GM18511 (cell line): ENCODE measurements around the gene ZBTB24.
A peak's percentile ranks its signal among the peaks of the same experiment; 100 is the strongest.

ENCODE experiments used
- ATAC-seq: cut with Tn5 transposase; IDR thresholded peaks from one replicate; pipeline ENCODE4 v1.9.1; 2021; ENCODE audit warnings: mild to moderate bottlenecking, moderate library complexity; ENCODE audit not compliant: unreplicated experiment

Gene ZBTB24

DNA sequence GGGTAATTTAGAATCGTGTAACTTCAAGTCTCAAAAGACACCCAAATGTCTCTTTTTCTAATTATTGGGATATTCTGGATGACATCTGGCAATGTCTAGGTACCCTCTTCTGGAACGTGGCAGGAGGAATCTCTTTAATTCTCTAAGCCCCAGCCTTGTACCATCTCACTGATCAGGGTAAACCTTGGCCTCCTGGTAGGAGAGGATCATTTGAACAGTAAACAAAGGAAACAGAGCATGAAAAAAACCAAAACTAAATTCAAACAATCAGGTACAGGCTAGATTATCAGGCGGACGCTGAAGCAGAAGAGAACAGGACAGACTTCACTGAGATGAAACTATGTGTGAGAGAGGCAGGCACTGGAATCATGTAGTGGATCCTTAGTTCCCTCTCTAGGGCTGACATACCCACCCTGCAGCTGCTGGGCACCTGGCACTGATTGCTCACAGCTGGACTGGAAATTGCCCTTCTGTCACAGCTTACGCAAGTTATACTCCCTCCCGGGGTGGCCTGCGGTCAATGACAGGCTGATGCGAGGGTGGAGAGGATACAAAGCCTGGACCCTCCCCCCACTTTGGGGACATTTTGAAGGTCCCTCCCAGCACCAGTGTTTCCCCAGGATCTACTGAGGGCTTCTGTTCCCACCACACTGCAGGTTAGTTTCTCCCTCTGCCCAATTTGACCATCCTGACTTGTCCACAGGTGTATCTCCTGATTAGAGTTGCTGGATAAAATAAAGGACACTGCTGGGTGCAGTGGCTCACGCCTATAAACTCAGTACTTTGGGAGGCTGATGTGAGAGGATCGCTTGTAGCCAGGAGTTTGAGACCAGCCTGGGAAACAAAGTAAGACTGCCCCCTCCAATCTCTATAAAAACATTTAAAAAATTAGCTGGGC, 20.6 kb upstream of the ZBTB24 start:
- no peak for ATAC-seq

DNA sequence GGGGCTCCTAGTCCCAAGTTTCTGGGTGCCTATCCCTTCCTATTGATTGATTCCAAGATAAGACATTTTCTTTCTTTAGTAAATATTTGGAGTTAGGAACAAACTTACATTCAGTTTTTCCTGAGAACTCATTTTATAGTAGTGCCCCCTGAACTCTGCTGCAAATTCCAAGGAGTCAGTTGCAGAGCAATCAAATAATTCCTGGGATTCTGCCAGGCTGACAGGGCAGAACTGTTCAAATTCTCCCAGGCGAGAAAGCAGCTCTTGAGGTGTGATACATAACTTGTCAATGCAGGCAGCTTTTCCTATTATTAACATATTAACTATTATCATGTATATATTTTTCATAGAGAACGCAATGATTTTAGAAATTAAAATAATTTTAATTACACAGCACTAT, 15.9 kb upstream of the ZBTB24 start:
- ATAC-seq = no peak

DNA sequence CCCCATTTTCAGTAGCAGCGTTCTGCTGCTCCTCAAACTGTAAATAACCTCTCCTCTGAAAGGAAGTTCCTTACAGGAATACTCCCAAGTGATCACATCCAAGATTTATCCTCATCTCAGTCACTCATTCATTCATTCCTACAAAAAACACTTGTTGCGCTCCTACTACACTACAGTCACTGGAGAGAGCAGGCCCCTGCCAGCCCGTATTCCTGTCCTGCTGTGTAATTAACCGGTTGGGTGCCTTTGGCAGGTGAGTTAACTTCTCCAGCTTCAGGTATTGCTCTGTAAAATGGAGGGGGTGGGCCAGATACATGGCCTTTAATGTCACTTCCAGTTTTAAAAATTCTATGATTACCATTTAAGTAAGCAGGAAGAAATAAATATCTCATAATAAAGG, 15.0 kb upstream of the ZBTB24 start:
- ATAC-seq = no peak

DNA sequence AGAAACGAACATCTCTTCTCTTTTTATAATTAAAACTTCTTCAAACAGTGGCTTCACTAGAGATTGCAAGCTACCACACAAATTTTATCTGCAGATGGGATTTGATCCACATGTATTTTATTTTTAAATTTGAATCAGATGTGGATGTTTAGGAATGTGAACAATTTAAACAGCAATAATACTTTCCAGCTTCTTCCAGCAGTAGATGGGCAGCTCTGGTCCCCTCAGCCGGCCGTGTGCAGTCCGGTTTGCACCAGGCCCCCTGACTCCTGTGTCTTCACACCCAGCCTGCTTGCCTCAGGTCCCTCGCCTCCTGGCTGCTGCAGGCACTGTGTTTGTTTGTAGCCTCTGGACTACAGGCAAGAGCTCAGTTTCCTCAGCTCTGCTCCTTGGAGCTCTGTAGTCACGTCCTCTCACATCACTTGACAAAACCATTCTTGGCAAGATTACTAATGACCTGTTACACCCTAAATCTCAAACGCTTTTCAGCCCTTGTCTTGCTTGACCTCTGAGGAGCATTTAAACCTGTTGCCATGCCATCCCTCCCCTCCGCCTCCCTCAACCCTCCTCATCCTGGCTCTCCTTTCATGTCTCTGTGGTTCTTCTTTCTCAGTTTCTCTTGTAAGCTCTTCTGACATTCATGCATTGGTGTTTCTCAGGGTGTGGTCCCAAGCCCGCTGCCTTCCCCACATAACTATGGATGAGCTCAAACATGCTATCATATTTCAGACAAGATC, 13.2 kb upstream of the ZBTB24 start:
- ATAC-seq = no peak

DNA sequence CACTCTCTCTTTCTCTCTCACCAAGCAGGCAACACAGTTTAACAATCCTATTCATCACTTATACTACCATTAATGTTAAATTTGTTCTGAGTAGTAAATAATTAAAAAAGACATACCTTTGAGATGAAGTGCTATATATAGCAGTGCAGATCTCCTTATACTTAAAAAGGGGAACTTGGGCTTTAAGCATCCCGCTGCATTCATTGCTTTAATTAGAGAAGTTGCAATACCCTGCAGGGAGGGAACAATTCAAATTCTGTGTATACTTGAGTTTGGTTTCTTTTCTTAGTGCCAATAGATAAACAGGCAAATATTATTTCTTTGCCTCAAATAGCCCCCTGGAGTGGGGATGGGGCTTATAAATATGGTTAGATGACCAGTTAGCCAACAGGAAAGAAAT, 10.8 kb upstream of the ZBTB24 start:
- no peak for ATAC-seq

DNA sequence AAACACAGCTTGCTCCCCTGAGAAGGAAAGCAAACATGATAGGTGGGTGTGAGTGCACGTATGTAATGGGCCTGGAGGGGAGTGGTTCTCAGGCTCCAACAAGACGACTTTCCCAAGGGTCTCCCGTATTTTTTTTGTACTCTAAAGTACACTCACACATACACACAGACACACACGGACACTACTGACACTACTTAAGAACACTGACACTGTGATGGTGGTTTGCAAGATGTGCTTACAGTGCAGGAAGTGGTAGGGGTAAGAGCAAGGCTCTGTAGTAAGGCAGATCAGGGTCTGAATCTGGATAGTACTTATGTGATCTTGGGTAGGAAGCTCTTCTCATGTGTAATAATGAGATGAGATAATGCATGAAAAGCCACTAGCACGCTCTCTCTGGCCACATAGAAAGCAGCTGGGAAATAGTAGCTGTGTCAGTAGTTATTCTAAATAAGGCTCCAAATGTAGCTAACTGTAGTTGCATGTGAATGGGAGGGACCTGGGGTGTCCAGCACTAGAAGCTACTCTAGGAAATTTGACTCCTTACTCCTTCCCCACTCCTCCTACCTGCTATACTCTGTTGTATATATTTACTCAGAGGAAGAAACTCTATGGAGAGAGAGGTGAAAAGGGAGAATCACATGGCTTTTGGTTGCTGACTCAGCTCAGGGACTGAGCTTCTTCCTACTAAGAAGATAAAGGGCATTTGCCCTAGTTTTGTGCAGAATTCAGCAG, 8.4 kb upstream of the ZBTB24 start:
- ATAC-seq = peak; percentile 81

DNA sequence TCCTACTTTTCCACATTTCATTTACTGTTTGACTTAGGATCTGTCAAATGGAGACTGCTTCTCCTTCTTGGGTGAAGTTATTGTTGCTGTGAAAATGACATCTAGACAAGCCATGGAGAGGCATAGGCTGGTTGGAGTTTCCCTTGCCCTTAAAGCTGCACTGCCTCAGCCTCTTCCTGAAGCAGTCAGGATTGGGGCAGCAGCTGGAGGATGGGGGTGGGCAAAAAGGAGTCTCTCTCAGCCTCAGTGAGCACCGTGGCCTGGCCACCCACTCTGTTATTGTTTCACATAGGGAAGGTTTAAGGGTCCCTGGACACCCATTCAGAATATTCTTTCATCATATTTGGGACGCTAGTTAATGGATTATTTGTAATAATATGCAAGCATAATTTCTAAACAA, 7.7 kb upstream of the ZBTB24 start:
- no peak for ATAC-seq

DNA sequence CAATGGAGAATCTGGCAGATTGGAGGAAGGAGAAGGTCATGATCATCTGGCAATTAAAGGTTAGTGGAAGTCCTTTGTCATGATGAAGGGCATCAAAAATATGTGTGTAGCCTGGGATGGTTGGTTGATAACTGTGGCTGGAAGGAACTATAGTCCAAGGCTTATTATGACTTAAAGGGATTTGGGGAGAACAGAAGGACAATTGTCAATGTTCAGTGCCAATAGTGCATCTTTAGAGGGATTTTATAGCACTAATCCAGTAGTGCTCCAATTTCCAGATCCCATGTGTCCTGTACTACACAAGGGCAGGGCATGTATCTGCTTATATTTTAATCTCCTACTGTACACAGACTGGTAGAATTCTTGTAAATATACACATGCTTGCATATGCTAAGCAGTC, 5.0 kb upstream of the ZBTB24 start:
- ATAC-seq = no peak

DNA sequence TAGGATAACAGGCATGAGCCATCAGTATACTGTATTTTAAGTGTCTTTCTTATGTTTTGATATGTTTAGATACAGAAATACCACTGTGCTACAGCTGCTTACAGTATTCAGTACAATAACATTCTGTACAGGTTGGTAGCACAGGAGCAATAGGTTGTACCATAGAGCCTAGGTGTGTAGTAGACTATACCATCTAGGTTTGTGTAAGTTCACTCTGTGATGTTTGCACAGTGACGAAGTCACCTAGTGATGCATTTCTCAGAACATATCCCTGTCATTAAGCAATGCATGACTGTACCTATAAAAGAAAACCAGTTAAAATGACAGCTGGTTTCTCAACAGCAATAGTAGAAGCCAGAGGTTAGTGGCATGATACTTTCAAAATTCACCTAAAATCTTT, 3.0 kb upstream of the ZBTB24 start:
- no peak for ATAC-seq

DNA sequence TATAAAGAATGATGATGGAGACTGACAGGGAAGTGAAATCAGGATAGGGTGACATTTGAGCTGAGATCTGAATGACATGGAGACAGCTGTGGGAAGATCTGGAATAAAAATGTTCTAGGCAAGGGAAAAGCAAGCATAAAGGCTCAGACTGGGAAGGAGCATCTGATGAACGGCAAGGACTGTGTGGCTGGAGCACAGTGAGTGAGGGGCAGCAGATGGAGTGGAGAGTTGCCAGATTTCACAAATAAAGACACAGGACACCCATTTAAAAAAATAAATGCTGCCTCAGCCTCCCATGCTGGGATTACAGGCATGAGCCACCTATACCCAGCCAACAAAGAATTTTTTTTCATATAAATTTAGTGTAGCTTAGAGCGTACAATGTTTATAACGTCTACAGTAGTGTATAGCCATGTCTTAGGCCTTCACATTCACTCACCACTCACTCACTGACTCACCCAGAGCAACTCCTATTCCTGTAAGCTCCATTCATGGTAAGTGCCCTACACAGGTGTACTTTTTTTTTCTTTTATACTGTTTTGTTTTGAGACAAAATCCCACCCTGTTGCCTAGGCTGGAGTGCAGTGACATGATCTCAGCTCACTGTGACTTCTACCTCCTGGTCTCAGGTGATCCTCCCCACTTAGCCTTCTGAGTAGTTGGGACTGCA, 2.4 kb upstream of the ZBTB24 start:
- no peak for ATAC-seq

DNA sequence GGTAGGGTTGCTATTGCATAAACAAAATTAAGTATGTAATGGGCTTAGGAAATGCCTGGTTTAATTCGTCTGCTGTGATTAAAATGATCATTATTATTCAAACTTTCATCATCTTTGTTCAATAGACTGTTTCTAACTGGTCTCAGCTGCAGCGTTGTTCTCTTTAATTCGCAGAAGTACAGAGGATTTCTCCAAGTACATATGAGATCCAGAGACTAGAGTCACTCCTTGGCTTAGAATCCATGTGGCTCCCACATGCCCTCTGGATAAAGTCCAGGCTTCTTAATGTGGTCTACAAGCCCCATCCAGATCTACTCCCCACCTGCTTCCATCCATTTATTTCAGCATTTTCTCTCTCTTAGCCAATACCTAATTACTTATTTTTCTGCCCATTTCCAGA, 1.1 kb upstream of the ZBTB24 start:
- no peak for ATAC-seq

DNA sequence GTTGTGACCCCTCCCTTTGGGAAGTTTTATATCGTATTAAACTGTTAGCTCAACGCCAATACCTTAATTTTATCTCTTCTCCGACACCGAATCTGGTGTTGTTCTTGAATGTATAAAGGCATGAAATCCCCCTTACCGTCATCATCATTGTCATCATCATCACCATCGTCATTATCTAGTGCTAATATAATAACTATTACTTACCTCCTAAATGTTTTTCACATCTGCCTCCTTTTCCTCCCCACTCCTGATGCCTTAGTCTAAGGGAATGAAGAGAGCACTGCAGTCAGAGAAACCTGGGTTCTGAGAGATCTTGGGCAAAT, 677 bp upstream of the ZBTB24 start:
- ATAC-seq = peak; percentile 3

DNA sequence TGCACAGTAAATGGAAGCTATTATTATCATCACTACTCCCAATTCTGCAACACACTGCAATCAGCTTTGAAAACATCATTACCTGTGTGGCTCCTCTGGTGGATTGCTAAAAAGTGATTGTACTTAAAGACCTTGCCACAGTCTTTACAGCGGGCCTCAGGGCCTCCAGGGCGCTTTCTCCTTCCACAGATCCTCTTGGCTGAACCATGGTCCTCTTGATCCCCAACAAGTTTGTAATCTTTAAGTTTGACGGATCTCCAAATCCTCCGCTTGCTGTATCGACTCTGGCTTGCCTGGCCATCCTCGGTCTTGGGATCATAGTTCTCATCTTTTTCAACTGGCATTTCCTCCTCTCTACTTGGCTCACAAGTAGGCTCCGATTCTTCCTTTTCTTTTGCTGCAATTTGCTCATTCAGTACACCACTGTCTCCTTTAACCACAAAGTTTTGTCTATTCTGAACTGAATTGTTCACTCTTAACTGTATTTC, 2.0 kb downstream of the ZBTB24 start:
- ATAC-seq = no peak

DNA sequence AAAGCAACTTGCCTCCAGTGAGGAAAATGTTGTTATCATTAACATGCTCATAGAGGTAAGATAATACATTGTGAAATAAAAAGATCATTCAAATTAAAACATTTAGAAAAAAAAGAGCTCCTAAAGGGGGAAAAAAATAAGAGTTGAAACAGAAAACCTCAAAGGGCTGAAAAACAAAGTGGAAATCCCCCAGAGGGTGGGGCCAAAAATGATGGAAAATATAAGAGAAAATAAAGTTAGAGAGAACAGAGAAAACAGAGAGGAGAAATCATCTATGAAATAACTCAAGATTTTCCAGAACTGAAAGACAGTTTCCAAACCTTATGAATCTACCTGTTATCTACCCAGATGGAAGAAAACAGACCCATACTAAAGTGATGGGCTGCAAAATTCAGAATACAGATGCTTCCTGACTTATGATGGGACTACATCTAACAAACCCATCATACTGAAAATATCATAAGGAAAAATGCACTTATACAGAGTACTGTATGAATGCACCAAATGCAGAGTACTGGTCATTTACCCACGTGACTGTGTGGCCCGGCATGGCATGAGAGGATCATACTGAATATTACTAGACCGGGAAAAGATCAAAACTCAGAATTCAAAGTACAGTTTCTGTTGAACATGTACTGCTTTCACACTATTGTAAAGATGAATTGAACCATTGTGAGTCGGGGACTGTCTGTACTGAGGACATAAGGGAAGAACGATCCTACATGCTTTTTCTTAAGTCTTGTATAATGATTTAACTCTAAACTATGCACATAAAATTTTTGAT, 4.0 kb downstream of the ZBTB24 start:
- ATAC-seq = no peak

DNA sequence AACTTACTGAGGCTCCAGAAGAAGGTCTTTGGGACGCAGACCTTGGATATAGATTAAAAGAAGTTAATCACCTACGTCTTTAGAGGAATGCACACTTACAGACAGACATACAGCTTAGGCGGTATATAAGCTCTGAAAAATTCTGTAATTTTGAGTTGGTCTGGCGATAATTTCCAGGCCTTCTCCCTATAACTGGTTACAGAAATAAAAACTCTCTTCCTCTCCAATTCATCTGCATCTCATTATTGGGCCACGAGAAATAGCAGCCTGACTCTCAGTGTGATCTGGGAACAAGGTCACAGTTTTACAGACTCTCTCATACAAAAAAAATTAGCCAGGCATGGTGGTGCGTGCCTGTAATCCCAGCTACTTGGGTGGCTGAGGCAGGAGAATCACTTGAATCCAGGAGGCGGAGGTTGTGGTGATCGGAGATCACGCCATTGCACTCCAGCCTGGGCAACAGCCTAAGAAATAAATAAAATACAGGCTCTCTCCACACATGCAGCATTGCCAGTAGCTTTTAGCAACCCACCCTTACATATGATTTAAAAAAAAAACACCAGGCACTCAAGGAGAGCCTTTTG, 4.7 kb downstream of the ZBTB24 start:
- no peak for ATAC-seq

DNA sequence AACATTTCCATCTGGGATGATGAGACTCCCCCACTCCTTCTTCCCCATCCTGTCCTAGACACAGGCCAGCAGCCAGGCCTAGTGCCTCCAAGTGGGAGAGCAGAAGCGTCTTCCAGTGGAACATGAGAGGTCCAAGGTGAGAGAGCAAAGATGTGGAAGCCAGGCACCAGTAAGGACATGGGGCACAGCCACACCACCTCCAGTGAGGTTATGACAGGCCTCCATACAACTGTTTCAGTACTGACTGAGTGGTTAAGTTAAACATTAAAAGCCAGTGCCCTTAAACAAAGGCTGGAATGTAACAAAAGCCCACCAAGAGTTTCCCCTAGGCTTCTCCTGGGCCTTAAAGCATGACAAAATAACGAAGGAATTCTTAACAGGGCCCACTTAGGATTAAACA, 5.3 kb downstream of the ZBTB24 start:
- ATAC-seq = peak; percentile 67

DNA sequence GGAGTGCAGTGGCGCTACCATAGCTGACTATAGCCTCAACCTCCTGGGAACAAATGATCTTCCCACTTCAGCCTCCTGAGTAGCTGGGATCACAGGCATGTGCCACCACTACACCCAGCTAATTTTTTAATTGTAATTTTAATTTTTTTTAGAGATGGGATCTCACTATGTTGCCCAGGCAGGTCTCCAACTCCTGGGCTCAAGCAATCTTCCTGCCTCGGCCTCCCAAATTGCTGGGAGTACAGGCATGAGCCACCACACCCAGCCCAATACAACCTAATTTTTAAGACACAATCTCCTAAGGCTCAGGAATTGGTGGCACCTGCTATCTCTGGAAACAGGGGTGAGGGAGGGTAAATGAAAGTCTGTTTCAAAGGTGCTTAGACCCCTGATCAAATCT, 5.8 kb downstream of the ZBTB24 start:
- no peak for ATAC-seq

DNA sequence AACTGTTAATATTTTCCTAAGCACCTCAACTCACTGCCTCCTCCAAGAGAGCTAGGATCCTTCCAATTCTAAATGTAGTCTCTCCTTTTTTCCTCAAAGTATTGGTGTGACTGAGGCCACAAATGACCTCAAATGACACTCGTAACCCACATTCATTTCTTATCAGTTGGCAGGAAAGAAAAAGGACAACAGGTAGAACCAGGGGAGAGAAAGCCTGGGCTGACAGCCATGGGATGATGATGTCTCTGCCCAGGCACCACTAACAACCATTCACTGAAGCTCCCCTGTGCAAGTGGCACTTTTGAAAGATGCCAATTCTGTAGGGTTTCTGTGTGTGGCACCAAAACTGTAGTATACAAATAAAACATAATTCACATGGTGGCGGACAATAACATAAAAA, 7.4 kb downstream of the ZBTB24 start:
- no peak for ATAC-seq

DNA sequence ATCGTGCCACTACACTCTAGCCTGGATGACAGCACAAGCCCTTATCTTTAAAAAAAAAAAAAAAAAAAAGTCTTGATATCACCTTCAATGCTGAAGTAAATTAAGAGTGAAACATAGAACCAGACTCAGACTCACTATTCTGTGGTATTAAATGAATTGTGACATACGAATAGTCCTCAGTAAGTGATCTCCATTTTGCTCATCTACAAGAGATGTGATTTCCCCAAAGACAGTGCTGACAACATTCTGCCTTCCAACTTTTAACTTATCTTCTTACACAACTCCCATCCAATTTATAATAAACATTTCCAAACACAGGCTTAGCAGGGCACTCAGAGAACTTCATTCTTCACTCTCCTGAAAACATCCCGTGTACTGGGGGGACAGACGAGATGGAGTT, 8.0 kb downstream of the ZBTB24 start:
- no peak for ATAC-seq

DNA sequence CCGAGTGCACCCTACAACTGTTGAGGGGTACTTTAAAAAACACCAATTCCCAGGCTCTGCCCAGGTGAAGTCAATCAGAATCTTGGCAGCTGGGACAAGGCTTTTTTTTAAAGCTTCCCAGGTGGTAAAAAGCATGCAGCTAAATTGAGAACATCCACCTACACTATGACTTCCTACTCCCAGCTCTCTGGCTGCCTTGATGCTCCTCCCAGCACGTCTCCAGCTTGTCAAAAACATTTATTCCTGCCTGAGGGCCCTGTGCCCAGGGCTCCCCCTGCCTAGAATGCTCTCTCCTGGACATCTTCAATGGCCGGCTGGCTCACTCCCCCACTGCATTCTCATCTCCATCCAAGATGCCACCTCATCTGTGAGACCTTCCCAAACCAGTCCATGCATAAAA, 9.9 kb downstream of the ZBTB24 start:
- no peak for ATAC-seq
